Neural progenitor cell (in vitro differentiated cells): ENCODE measurements around the gene RNF169.

ENCODE experiments used
- CTCF ChIP-seq: fragments of 200-600 bp; sonication (generic); IDR thresholded peaks from 2 replicates; pipeline ENCODE4 v1.5.1; 2017; ENCODE audit warnings: antibody characterized with exemption, mild to moderate bottlenecking
- EZH2 ChIP-seq: fragments of 200-600 bp; sonication (generic); IDR thresholded peaks from 2 replicates; pipeline ENCODE4 v1.6.1; 2017; ENCODE audit warnings: antibody characterized with exemption, mild to moderate bottlenecking, moderate library complexity
- EZH2phosphoT487 ChIP-seq: fragments of 200-600 bp; sonication (generic); IDR thresholded peaks from 2 replicates; pipeline ENCODE4 v1.6.1; 2017; ENCODE audit warnings: antibody characterized with exemption

- no peak for TF ChIP-seq CTCF
- no peak for TF ChIP-seq EZH2
- TF ChIP-seq EZH2phosphoT487, result no peak
Observed at GRCh38 chr11:74849525-74850391, 101.1 kb downstream of the RNF169 start.
